Measurements from ENCODE around the gene ADAMTS3.

DNA sequence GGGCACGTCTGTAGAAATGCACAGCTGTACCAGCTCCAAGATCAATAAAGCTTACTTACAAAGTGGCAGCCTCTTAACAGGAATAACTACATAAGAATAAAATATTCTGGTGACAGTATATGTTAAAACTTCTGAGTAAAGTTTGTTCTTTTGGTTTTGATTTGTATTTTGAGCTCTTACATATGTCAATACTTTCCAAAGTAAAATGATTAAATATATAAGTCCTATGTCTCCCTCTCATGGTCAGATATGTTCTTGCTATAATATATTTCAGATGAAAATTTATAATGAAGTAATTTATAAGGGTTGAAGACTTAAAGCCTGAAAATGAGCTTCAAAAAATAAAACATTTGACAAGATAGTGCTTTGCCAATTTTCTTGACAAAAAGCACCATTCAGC is 282.8 kb downstream of the ADAMTS3 start:
- TF ChIP-seq HOXD13 (CRISPR knock-in tag; IDR thresholded peaks at IDR 0.05; ENCODE audit: borderline replicate concordance) (no peak), ZNF510 (tag by site-specific recombination; IDR thresholded peaks at IDR 0.05; ENCODE audit: insufficient replicate concordance) (no peak), ZNF629 (tag by site-specific recombination; IDR thresholded peaks at IDR 0.05) (no peak), REST (tag by site-specific recombination; IDR thresholded peaks at IDR 0.05) (no peak), ZNF274 (IDR thresholded peaks at IDR 0.05; ENCODE audit: low read length) (no peak), ZNF274 (tag by site-specific recombination; IDR thresholded peaks at IDR 0.05; ENCODE audit: borderline replicate concordance) (no peak), GLIS2 (tag by site-specific recombination; IDR thresholded peaks at IDR 0.05) (no peak)
- TF ChIP-seq, protein P1, sequence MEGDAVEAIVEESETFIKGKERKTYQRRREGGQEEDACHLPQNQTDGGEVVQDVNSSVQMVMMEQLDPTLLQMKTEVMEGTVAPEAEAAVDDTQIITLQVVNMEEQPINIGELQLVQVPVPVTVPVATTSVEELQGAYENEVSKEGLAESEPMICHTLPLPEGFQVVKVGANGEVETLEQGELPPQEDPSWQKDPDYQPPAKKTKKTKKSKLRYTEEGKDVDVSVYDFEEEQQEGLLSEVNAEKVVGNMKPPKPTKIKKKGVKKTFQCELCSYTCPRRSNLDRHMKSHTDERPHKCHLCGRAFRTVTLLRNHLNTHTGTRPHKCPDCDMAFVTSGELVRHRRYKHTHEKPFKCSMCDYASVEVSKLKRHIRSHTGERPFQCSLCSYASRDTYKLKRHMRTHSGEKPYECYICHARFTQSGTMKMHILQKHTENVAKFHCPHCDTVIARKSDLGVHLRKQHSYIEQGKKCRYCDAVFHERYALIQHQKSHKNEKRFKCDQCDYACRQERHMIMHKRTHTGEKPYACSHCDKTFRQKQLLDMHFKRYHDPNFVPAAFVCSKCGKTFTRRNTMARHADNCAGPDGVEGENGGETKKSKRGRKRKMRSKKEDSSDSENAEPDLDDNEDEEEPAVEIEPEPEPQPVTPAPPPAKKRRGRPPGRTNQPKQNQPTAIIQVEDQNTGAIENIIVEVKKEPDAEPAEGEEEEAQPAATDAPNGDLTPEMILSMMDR (tag by site-specific recombination; IDR thresholded peaks at IDR 0.05) = no peak

All from HEK293 (cell line).